T-helper 9 cell (primary cell): ENCODE data around the gene OSBPL7.

Experiments
- DNase-seq: peaks from one replicate; pipeline ENCODE4 v3.0.0-alpha.2; 2020

OSBPL7 gene

DNA sequence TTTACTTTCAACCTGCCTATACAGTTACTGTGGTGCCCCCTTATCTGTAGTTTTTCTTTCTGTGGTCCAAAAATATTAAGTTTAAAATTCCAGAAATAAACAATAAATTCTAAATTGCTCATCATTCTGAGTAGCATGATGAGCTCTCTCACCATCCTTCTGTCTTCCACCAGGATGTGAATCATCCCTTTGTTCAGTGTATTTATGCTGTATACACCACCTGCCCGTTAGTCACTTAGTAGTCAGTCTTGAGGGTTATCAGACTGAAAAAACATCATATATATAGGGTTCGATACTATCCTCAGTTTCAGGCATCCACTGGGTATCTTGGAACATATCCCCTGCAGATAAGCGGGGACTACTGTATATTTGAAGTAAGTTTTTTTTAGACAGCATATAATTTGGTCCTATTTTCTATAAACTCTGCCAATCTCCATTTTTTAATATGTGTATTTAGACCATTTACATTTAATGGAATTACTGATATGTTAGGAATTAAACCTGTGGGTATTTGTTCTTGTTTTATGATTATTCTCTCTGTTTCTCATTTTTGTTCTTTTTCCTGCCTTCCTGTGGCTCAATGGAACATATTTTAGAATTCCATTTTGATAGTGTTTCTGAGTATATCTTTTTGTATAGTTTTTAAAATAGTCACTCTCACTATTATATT is 57.5 kb downstream of the OSBPL7 start:
- no peak for DNase-seq

DNA sequence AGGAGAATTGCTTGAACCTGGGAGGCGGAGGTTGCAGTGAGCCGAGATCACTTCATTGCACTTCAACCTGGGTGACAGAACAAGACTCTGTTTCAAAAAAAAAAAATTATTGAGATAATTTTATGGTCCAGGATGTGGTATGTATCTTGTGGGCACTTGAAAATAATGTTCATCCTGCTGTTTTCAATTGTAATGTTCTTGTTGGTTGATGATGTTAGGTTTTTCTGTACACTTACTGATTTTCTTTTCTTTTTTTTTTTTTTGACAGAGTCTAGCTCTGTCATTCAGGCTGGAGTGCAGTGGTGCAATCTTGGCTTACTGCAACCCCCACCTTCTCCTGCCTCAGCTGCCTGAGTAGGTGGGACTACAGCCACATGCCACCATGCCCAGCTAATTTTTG is 58.9 kb downstream of the OSBPL7 start:
- DNase-seq = no peak

DNA sequence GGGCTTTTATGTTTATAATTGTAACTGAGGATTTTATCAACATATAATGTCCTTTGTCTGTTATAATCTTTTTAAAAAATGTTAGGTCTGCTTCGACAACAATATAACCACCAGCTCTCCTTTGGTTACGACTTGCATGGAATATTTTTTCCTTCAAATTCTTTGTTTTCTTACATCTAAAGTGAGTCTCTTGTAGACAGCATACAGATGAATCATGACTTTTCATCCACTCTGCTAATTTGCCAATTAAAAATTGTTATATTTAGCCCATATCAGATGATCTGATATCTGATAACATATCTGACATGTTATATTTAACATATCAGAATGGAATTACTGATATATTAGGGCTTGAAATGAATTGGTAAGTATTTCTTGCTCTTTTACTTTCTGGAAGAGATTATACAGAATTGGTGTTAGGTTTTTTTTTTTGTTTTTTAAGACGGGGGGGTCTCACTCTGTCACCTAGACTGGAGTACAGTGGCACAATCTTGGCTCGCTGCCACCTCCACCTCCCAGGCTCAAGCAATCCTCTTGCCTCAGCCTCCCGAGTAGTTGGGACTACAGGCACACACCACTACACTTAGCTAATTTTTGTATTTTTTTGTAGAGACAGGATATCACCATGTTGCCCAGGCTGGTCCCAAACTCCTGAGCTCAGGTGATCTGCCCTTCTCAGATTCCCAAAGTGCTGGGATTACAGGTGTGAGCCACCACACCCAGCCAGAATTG is 61.0 kb downstream of the OSBPL7 start:
- no peak for DNase-seq

DNA sequence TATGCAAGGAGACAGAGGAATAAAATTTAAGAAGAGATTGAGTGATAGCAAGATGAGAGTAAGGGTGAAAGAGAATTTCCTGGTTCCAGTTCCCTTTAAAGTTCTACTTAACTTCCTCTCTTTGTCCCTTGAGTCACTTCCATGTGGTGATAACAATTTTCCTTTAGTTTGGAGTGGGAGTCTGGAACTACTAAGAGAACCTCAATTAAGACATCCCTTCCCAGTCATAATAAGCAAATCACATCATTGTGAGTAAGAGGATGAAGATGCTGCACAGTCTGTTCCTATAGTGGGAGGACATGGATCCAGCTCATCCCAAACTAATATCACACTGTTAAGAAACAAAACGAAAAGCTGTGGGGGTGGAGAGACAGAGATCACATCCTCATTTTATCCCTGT is 64.2 kb downstream of the OSBPL7 start:
- DNase-seq = no peak
